HG03097 (cell line): ENCODE data around the gene SLC6A16.
"Not testable (repeated sequence)": the region's sequence is repeated elsewhere in the genome, so short reads cannot be mapped to it uniquely, and the experiment has no call there.

ENCODE experiments used
- ATAC-seq: cut with Tn5 transposase; IDR thresholded peaks from one replicate; pipeline ENCODE4 v1.9.1; 2021; ENCODE audit not compliant: unreplicated experiment, low FRiP score

SLC6A16 gene

GRCh38 chr19:49287141-49287770 lies 37.7 kb downstream of the SLC6A16 start:
- no peak for ATAC-seq

GRCh38 chr19:49282184-49282583 lies 42.8 kb downstream of the SLC6A16 start:
- ATAC-seq = no peak

GRCh38 chr19:49272204-49272603 lies 52.8 kb downstream of the SLC6A16 start:
- ATAC-seq = no peak

GRCh38 chr19:49271080-49271753 lies 53.8 kb downstream of the SLC6A16 start:
- ATAC-seq = no peak

- not testable (repeated sequence) for ATAC-seq
Observed at GRCh38 chr19:49266409-49266808, 58.6 kb downstream of the SLC6A16 start.

- no peak for ATAC-seq
Observed at GRCh38 chr19:49264258-49264657, 60.7 kb downstream of the SLC6A16 start.

- ATAC-seq = no peak
Observed at GRCh38 chr19:49261602-49262001, 63.4 kb downstream of the SLC6A16 start.

- ATAC-seq = no peak
Observed at GRCh38 chr19:49256691-49257090, 68.3 kb downstream of the SLC6A16 start.

- no peak for ATAC-seq
Observed at GRCh38 chr19:49255674-49256073, 69.3 kb downstream of the SLC6A16 start.

- no peak for ATAC-seq
Observed at GRCh38 chr19:49249933-49250332, 75.1 kb downstream of the SLC6A16 start.

- ATAC-seq = no peak
Observed at GRCh38 chr19:49247676-49248075, 77.3 kb downstream of the SLC6A16 start.

GRCh38 chr19:49244256-49244655 lies 80.7 kb downstream of the SLC6A16 start:
- ATAC-seq = no peak

GRCh38 chr19:49243726-49244125 lies 81.3 kb downstream of the SLC6A16 start:
- ATAC-seq = no peak

GRCh38 chr19:49243129-49243528 lies 81.9 kb downstream of the SLC6A16 start:
- no peak for ATAC-seq

- no peak for ATAC-seq
Observed at GRCh38 chr19:49241769-49242168, 83.2 kb downstream of the SLC6A16 start.
